NCI-H2196 (cell line): ENCODE data around the gene RORB.

ENCODE experiments used
- DNase-seq: peaks from one replicate; lab custom pipeline; 2025; ENCODE audit not compliant: unreplicated experiment; lab: John Stamatoyannopoulos, UW

RORB gene

GRCh38 chr9:74496819-74497747 is at the start of gene RORB:
RORB (plus strand) TSS chr9:74497335; CDS start chr9:74497977, 642 bp downstream.
- DNase-seq: peak; percentile 31

- DNase-seq: no peak
Measured at GRCh38 chr9:74447451-74448193, 49.5 kb upstream of the RORB start.

GRCh38 chr9:74449060-74449459 is 48.1 kb upstream of the RORB start:
- DNase-seq: no peak

- DNase-seq: no peak
Measured at GRCh38 chr9:74458832-74459231, 38.3 kb upstream of the RORB start.

- DNase-seq: no peak
Measured at GRCh38 chr9:74463825-74464224, 33.3 kb upstream of the RORB start.

- no peak for DNase-seq
Measured at GRCh38 chr9:74478606-74479005, 18.5 kb upstream of the RORB start.

GRCh38 chr9:74479711-74480110 is 17.4 kb upstream of the RORB start:
- DNase-seq: no peak

GRCh38 chr9:74487395-74487794 is 9.7 kb upstream of the RORB start:
- DNase-seq: no peak

- no peak for DNase-seq
Measured at GRCh38 chr9:74493512-74493911, 3.6 kb upstream of the RORB start.

GRCh38 chr9:74494490-74494889 is 2.6 kb upstream of the RORB start:
- DNase-seq: no peak

- no peak for DNase-seq
Measured at GRCh38 chr9:74496406-74496805, 729 bp upstream of the RORB start.

- DNase-seq: peak; percentile 2
Measured at GRCh38 chr9:74497748-74498620, 849 bp downstream of the RORB start.

GRCh38 chr9:74498621-74499095 is 1.5 kb downstream of the RORB start:
- no peak for DNase-seq

- DNase-seq: no peak
Measured at GRCh38 chr9:74499111-74499601, 2.0 kb downstream of the RORB start.

- no peak for DNase-seq
Measured at GRCh38 chr9:74499770-74500583, 2.8 kb downstream of the RORB start.

GRCh38 chr9:74500584-74500924 is 3.4 kb downstream of the RORB start:
- no peak for DNase-seq

- no peak for DNase-seq
Measured at GRCh38 chr9:74501570-74501969, 4.4 kb downstream of the RORB start.

GRCh38 chr9:74503219-74503618 is 6.1 kb downstream of the RORB start:
- DNase-seq: no peak

- no peak for DNase-seq
Measured at GRCh38 chr9:74503666-74504065, 6.5 kb downstream of the RORB start.

- no peak for DNase-seq
Measured at GRCh38 chr9:74511333-74511732, 14.2 kb downstream of the RORB start.
